Fibroblast of lung (primary cell): Measurements from ENCODE around the gene MT1H.

Source experiments
- EZH2 ChIP-seq: IDR thresholded peaks from 2 replicates; pipeline ENCODE4 v1.5.1; 2012; ENCODE audit warnings: low read length, control low read depth, mild to moderate bottlenecking; ENCODE audit errors: missing control alignments
- TF ChIP-seq, protein P1 (sequence below), 2 donors: IDR thresholded peaks in 1 of 2; conservative IDR thresholded peaks in 1 of 2; 1 replicate in 1 of 2; 2 replicates in 1 of 2; pipeline ENCODE4 v1.5.1; 2011 to 2012; ENCODE audit warnings: low read length in 2 of 2, control low read depth in 1 of 2, inconsistent platforms in 1 of 2, low read depth in 1 of 2, mild to moderate bottlenecking in 1 of 2

DNA sequence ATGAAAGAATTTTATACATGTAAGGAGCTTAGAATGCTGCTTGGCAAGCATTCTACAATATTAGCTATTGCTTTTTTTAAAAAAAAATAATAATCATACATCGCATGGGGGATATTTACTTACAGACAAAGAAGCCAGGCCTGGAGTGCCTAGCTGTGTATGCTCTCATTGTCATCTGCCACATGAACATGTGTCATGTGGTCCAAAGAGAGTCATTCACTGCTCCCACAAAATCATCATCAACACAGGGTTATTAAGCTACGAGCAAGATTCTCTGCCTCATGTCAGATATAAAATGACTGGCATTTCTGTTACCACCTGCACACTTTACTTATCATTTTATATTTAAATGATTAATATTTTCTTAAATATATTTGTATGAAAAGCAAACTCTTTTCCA is 46.0 kb upstream of the MT1H start:
- TF ChIP-seq, protein P1, sequence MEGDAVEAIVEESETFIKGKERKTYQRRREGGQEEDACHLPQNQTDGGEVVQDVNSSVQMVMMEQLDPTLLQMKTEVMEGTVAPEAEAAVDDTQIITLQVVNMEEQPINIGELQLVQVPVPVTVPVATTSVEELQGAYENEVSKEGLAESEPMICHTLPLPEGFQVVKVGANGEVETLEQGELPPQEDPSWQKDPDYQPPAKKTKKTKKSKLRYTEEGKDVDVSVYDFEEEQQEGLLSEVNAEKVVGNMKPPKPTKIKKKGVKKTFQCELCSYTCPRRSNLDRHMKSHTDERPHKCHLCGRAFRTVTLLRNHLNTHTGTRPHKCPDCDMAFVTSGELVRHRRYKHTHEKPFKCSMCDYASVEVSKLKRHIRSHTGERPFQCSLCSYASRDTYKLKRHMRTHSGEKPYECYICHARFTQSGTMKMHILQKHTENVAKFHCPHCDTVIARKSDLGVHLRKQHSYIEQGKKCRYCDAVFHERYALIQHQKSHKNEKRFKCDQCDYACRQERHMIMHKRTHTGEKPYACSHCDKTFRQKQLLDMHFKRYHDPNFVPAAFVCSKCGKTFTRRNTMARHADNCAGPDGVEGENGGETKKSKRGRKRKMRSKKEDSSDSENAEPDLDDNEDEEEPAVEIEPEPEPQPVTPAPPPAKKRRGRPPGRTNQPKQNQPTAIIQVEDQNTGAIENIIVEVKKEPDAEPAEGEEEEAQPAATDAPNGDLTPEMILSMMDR (conservative IDR thresholded peaks at IDR 0.05 in 1 of 2, IDR thresholded peaks at IDR 0.05 in 1 of 2; ENCODE audit: low read depth in 1 of 2, low read length in 2 of 2), result no peak
- no peak for TF ChIP-seq EZH2
